ENCODE results near the gene TTC39A.

DNA sequence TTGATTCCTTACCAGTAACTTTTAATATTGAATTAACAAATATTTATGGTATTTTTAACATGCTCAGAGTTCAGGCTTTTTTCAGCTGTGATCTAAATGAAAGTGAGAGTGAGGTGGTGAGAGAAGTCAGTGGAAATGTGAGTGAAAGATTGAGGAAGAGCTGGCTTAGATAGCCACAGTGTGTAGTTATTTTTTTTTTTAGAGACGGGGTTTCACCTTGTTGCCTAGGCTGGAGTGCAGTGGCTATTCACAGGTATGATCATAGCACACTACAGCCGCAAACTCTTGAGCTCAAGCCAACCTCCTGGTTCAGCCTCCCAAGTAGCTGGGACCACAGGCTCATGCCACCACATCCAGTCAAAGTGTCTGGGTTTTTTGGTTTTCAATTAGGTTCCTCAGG is 83.3 kb downstream of the TTC39A start:
- TF ChIP-seq CTCF (conservative IDR thresholded peaks at IDR 0.05; ENCODE audit: low read length) (no peak), EZH2phosphoT487 (IDR thresholded peaks at IDR 0.05; ENCODE audit: borderline replicate concordance) (no peak)
